ENCODE results near the gene CWC27.

Gene CWC27

DNA sequence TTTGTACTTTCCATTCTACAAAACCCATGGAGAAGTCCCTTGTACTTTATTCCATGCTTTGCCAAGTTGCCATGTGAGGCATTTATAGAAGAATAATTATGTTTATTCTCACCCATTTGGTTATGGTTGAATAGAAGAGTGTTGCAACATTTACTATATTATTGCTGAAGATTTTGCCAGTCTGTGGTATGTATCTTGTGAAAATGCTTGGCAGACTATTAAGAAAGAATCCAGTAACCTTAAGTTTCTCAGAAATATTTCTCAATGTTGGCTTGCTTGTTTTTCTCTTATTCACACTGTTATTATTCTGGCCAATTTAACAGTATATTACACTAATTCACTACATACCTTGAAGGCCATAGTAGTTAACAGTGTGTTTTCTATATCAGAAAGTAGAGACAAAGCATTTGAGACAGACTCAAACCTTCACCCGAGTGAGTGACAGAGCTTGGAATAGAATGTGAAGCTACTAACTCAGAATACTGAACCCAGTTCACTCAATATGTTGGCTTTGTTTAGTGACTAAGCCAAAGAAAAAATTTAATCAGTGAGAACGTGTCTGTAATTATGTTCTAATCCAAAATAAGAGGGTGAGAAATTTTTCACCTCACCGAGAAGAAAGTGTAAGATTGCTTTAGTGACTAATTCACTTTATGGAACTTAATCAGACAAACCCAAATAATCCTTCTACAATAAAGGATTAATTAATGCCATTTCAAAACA is 184.4 kb downstream of the CWC27 start:
- TF ChIP-seq, protein P1, sequence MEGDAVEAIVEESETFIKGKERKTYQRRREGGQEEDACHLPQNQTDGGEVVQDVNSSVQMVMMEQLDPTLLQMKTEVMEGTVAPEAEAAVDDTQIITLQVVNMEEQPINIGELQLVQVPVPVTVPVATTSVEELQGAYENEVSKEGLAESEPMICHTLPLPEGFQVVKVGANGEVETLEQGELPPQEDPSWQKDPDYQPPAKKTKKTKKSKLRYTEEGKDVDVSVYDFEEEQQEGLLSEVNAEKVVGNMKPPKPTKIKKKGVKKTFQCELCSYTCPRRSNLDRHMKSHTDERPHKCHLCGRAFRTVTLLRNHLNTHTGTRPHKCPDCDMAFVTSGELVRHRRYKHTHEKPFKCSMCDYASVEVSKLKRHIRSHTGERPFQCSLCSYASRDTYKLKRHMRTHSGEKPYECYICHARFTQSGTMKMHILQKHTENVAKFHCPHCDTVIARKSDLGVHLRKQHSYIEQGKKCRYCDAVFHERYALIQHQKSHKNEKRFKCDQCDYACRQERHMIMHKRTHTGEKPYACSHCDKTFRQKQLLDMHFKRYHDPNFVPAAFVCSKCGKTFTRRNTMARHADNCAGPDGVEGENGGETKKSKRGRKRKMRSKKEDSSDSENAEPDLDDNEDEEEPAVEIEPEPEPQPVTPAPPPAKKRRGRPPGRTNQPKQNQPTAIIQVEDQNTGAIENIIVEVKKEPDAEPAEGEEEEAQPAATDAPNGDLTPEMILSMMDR (IDR thresholded peaks at IDR 0.05) = no peak

DNA sequence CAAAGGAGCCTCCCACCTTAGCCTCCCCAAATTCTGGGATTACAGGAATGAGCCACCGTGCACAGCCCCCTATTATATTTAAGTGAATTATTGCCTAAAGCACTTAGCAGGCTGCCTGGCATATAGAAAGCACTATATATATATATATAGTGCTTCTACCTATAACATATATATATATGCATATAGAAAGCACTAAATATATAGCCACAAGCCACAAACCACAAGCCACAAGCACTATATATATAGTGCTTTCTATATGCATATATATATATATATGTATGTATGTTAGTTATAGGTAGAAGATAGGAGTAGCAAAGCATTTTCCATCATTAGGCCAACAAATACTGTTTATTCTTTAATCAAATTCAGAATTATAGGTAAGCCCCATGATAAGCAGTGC is 185.8 kb downstream of the CWC27 start:
- TF ChIP-seq, protein P1 (IDR thresholded peaks at IDR 0.05) = no peak

GRCh38 chr5:64958757-64959391 is 190.1 kb downstream of the CWC27 start:
- TF ChIP-seq, protein P1 (IDR thresholded peaks at IDR 0.05) = peak; percentile 55

GRCh38 chr5:64963278-64963677 is 194.5 kb downstream of the CWC27 start:
- TF ChIP-seq, protein P1 (IDR thresholded peaks at IDR 0.05) = no peak

GRCh38 chr5:64968591-64969110 is 199.9 kb downstream of the CWC27 start:
- TF ChIP-seq, protein P1 (IDR thresholded peaks at IDR 0.05) = no peak

- TF ChIP-seq, protein P1 (IDR thresholded peaks at IDR 0.05) = no peak
These were observed 200.8 kb downstream of the CWC27 start for GRCh38 chr5:64969578-64969977.

DNA sequence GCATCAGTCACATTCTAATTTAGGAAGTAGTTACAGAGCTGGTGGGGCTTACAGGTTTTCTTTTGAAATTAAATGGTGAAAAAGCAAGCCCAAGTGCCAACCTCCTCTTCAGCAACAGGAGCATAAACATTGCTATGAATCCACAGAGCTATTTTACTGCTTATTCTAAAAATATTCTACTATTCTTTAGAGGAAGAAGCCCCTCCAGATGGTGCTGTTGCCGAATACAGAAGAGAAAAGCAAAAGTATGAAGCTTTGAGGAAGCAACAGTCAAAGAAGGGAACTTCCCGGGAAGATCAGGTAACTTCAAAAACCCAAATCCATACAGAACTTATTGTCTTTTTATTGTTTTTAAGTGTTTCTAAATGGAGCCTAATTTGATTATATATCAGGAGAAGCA is 202.8 kb downstream of the CWC27 start:
- TF ChIP-seq, protein P1 (IDR thresholded peaks at IDR 0.05) = no peak
